Karpas-422 (cell line): ENCODE data around the gene TERC. TPM values are rescaled to one million over a fixed set of nuclear protein-coding genes. Genes with fewer than 3 reads are reported as not detected.
"Not testable (repeated sequence)": the region's sequence is repeated elsewhere in the genome, so short reads cannot be mapped to it uniquely, and the experiment has no call there.

Experiments used
- DNase-seq: peaks from one replicate; pipeline ENCODE4 v3.0.0-alpha.2; 2015
- H2AFZ ChIP-seq: fragments of 200-600 bp; sonication (generic); 2 replicates; pipeline ENCODE4 v1.6.1; 2014; ENCODE audit warnings: antibody characterized with exemption, low read length, mixed read lengths
- H3K27ac ChIP-seq: fragments of 200-600 bp; sonication (generic); 2 replicates; pipeline ENCODE4 v1.5.1; 2014; ENCODE audit warnings: mild to moderate bottlenecking, low read length, moderate library complexity
- H3K27me3 ChIP-seq: fragments of 200-600 bp; sonication (generic); 2 replicates; pipeline ENCODE4 v1.6.1; 2014; ENCODE audit warnings: low read length, mixed read lengths
- H3K36me3 ChIP-seq: fragments of 200-600 bp; sonication (generic); 2 replicates; pipeline ENCODE4 v1.6.1; 2014; ENCODE audit warnings: low read length, mixed read lengths; ENCODE audit not compliant: insufficient read depth
- H3K4me1 ChIP-seq: fragments of 200-600 bp; sonication (generic); 2 replicates; pipeline ENCODE4 v1.6.1; 2014; ENCODE audit warnings: mild to moderate bottlenecking, low read length, mixed read lengths
- H3K4me2 ChIP-seq: fragments of 200-600 bp; sonication (generic); 2 replicates; pipeline ENCODE4 v1.6.1; 2014; ENCODE audit warnings: low read length, low read depth, mild to moderate bottlenecking; ENCODE audit not compliant: poor library complexity, severe bottlenecking
- H3K4me3 ChIP-seq: fragments of 200-600 bp; sonication (generic); 2 replicates; pipeline ENCODE4 v1.5.1; 2014; ENCODE audit warnings: mild to moderate bottlenecking, antibody characterized with exemption, low read length, mixed read lengths
- H3K79me2 ChIP-seq: fragments of 200-600 bp; sonication (generic); 2 replicates; pipeline ENCODE4 v1.6.1; 2014; ENCODE audit warnings: mild to moderate bottlenecking, low read length, mixed read lengths
- H3K9ac ChIP-seq: fragments of 200-600 bp; sonication (generic); 2 replicates; pipeline ENCODE4 v1.6.0; 2014; ENCODE audit warnings: low read length
- H3K9me2 ChIP-seq: fragments of 200-600 bp; sonication (generic), shearing (Covaris generic); replicated peaks from 2 replicates; pipeline ENCODE4 v1.6.0; 2014; ENCODE audit warnings: mild to moderate bottlenecking, low read length, moderate library complexity; ENCODE audit not compliant: insufficient read depth
- H3K9me3 ChIP-seq: fragments of 300-700, 200-600 bp; sonication (generic); 2 replicates; pipeline ENCODE4 v1.6.1; 2014; ENCODE audit warnings: low read length, mixed read lengths
- H4K20me1 ChIP-seq: fragments of 200-600 bp; sonication (generic); 2 replicates; pipeline ENCODE4 v1.6.1; 2014; ENCODE audit warnings: mild to moderate bottlenecking, antibody characterized with exemption, low read length, low read depth; ENCODE audit not compliant: insufficient read depth
- small RNA-seq: library from RNA; depleted of rRNA; stranded (forward); fragments of <200 nt; gene quantifications from one replicate; pipeline ENCODE3, GENCODE V24; 2014
- total RNA-seq: library from RNA; depleted of rRNA; stranded (reverse); fragments of >200 nt; shearing (Covaris generic); gene quantifications from 2 replicates; pipeline ENCODE4 v1.2.3, GENCODE V29; 2014; ENCODE audit warnings: low replicate concordance; rRNA removed

Gene TERC
- total RNA-seq, 1 experiment from 2014 or later, result 1,851 TPM

DNA sequence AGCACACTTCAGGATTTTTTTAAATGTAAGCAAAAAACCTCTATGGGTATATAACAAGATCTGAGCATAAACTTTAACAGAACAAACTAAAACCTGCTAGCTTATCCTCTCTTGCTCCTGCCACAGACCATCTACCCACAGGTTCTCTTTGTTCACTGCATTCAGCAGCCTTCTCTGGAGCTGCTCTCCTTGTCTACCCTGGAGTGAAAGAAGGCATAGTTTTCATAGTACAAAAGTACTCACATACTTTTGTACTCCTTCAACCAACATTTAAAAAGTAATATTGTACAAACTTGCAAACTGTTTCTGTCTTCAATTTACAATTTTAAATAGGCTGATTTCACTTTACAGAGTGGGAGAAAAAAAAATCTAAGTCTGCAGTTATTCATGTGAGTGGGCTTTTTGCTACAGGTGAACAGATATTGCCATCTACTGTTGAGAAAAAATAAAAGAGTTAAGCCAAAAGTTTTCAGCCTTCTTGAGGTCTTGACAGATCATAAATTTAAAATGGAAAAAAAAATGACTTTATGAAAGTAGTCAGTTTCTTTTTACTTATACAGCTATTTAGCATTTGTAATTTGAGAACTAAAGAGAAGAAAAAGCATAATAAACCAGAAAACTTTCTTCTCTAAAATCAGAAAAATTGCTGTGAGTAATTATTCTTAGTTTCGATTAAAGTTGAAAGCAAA is 20.4 kb downstream of the TERC start:
- H3K9me2 ChIP-seq, result no peaks in the 10 kb centered on the region
- no peak overlapping the region for H2AFZ ChIP-seq
- no peaks in the 10 kb centered on the region for H3K9me3 ChIP-seq
- peak; percentile 67 for DNase-seq
- H3K9ac ChIP-seq, result no peak overlapping the region
- H3K79me2 ChIP-seq, result no peaks in the 10 kb centered on the region
- H4K20me1 ChIP-seq, result no peaks in the 10 kb centered on the region
- no peak overlapping the region for H3K27ac ChIP-seq
- H3K36me3 ChIP-seq, result no peaks in the 10 kb centered on the region
- no peak overlapping the region for H3K4me3 ChIP-seq
- H3K27me3 ChIP-seq, result no peaks in the 10 kb centered on the region
- no peak overlapping the region for H3K4me2 ChIP-seq
- peaks cover 2% of the 10 kb centered on the region; the same call in 1 of the 2 replicates for H3K4me1 ChIP-seq

DNA sequence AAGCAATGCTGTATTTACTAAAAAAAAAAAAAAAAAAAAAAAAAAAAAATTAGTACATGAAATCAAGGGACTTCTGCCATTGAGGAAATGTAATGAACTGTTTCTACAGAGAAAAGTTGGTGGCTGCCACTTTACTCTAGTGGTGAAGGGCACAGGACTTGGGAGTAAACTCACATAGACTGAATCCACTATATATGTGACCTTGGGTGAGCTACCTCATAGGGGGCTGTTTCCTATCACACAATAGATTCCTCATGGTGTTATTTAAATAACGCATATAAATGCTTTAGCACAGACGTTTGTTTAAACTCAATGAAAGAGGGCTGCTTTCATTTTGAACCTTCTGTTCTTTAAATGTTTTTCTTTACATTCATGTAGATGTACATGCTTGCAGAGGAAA is 25.8 kb downstream of the TERC start:
- no peaks in the 10 kb centered on the region for H3K9me3 ChIP-seq
- DNase-seq, result no peak
- H3K9me2 ChIP-seq, result no peaks in the 10 kb centered on the region
- no peak overlapping the region for H2AFZ ChIP-seq
- no peaks in the 10 kb centered on the region for H4K20me1 ChIP-seq
- no peak overlapping the region for H3K9ac ChIP-seq
- H3K36me3 ChIP-seq, result no peaks in the 10 kb centered on the region
- H3K27ac ChIP-seq, result no peak overlapping the region
- H3K4me1 ChIP-seq, result no peaks in the 10 kb centered on the region
- no peaks in the 10 kb centered on the region for H3K27me3 ChIP-seq
- H3K79me2 ChIP-seq, result no peaks in the 10 kb centered on the region
- H3K4me2 ChIP-seq, result no peak overlapping the region
- no peak overlapping the region for H3K4me3 ChIP-seq

DNA sequence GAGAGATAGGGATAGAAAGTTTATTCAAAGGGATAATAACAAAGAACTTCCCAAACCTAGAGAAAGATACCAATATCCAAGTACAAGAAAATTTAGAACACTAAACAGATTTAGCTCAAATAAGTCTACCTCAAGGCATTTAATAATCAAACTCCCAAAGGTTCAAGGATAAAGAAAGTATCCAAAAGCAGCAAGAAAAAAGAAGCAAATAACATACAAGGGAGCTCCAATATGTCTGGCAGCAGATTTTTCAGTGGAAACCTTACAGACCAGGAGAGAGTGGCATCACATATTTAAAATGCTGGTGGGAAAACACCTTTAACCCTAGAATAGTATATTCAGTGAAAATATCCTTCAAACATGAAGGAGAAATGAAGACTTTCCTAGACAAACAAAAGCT is 33.0 kb downstream of the TERC start:
- not testable (repeated sequence) for H2AFZ ChIP-seq, H3K4me1 ChIP-seq, H3K9ac ChIP-seq, DNase-seq, H3K27me3 ChIP-seq, H3K36me3 ChIP-seq, H4K20me1 ChIP-seq, H3K9me2 ChIP-seq, H3K4me2 ChIP-seq, H3K9me3 ChIP-seq, H3K4me3 ChIP-seq, H3K79me2 ChIP-seq, H3K27ac ChIP-seq

DNA sequence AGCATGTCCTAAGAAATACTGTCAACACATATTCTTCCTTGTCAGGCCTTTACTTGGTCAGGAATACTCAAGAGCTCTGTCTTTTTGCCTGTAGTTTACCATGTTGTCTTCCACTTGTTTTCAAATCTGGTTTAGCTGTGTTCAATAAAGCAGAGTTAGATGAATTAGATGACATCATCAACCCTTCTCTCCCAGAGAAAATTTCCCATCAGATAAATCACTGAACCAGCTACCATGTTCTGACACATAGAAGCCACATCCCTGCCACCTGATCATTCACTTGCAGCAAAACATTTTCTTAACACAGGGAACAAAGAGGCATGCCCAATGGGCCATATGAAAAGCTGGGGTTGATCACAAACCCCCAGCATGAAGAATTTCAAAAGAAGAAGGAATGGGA is 42.1 kb downstream of the TERC start:
- Histone ChIP-seq H4K20me1 (no peaks in the 10 kb centered on the region), H3K27me3 (0 out of 2 replicates have a peak, but pooled peaks cover 2% of the 10 kb centered on the region), H3K4me2 (no peak overlapping the region), H3K9me2 (no peaks in the 10 kb centered on the region), H3K27ac (no peak overlapping the region), H3K79me2 (no peaks in the 10 kb centered on the region), H3K4me1 (no peaks in the 10 kb centered on the region), H3K9me3 (no peaks in the 10 kb centered on the region), H3K36me3 (no peaks in the 10 kb centered on the region), H3K4me3 (no peak overlapping the region), H2AFZ (no peak overlapping the region), H3K9ac (no peak overlapping the region)
- DNase-seq, result no peak

DNA sequence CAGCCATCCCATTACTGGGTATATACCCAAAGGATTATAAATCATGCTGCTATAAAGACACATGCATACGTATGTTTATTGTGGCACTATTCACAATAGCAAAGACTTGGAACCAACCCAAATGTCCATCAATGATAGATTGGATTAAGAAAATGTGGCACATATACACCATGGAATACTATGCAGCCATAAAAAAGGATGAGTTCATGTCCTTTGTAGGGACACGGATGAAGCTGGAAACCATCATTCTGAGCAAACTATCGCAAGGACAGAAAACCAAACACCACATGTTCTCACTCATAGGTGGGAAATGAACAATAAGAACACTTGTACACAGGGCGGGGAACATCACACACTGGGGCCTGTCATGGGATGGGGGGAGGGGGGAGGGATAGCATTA is 46.4 kb downstream of the TERC start:
- H3K36me3 ChIP-seq, H3K27ac ChIP-seq, H3K9ac ChIP-seq, H3K27me3 ChIP-seq, DNase-seq, H3K9me3 ChIP-seq, H2AFZ ChIP-seq, H4K20me1 ChIP-seq, H3K4me2 ChIP-seq, H3K4me3 ChIP-seq, H3K79me2 ChIP-seq, H3K9me2 ChIP-seq, H3K4me1 ChIP-seq: not testable (repeated sequence)

Small RNA genes lying within 50 kb of the gene (small RNA-seq; reads per million reads assigned to genes)
- not detected for gene RNU6-637P

Other genes with a start within 250 kb of the TERC start
- not detected in 2 replicates for gene MECOM, start 101.3 kb downstream of the TERC start, total RNA-seq
- 3.6 and 4.2 TPM in 2 replicates for gene ACTRT3, start 4.5 kb upstream of the TERC start, total RNA-seq
- 18.3 and 22.7 TPM in 2 replicates for gene MYNN, start 8.3 kb upstream of the TERC start, total RNA-seq
- 0.07 and 0.22 TPM in 2 replicates for gene LRRIQ4, start 47.8 kb upstream of the TERC start, total RNA-seq
- gene LRRC34, start 47.8 kb upstream of the TERC start, total RNA-seq, result 10.0 and 11.8 TPM in 2 replicates
- not detected in 2 replicates for gene LRRC31, start 104.9 kb upstream of the TERC start, total RNA-seq
- gene SAMD7, start 146.5 kb upstream of the TERC start, total RNA-seq, result not detected in 2 replicates
- gene SEC62, start 201.7 kb upstream of the TERC start, total RNA-seq, result 36.9 and 39.4 TPM in 2 replicates